HepG2 (cell line): ENCODE results near the gene AKTIP. TPM values are rescaled to one million over a fixed set of nuclear protein-coding genes. Genes with fewer than 3 reads are reported as not detected.

Source experiments
- ATAC-seq: fragments of 200-7000 bp; cut with Tn5 transposase; 3 replicates; pipeline ENCODE4 v1.9.1; 2020; ENCODE audit warnings: mild to moderate bottlenecking, moderate library complexity
- BruUV-seq: library from RNA; stranded (reverse); fragments of 400-500 nt; replicated peaks from 2 replicates; lab custom pipeline; 2021; lab: Mats Ljungman, UMichigan
- CTCF ChIA-PET: fragments of 300-600 bp; formaldehyde crosslinking; extraction: SDS; loops from one replicate; lab custom pipeline; 2021; ENCODE audit warnings: low total read pairs, inconsistent platforms, low intra/inter-chr PET ratio; lab: Yijun Ruan, JAX
- POLR2A ChIA-PET: fragments of 350-600 bp; sonication (Branson Sonifier 250); formaldehyde crosslinking; loops from one replicate; lab custom pipeline; 2020; ENCODE audit warnings: antibody characterized with exemption, inconsistent platforms; lab: Yijun Ruan, JAX
- DNase-seq: peaks from one replicate; pipeline ENCODE4 v3.0.0-alpha.2; 2015; ENCODE audit warnings: low spot score
- FAIRE-seq: peaks from 3 replicates; lab custom pipeline; 2011; peaks lifted over from hg19 to GRCh38; lab: Jason Lieb, UNC
- H2AFZ ChIP-seq: one replicate; pipeline ENCODE4 v1.6.1; 2011; ENCODE audit warnings: low read length, inconsistent platforms
- H3K27ac ChIP-seq: fragments of 300-600 bp; 3 replicates; pipeline ENCODE4 v1.8.0; 2011; ENCODE audit warnings: mixed run types, mild to moderate bottlenecking, mixed read lengths, low read length, inconsistent platforms; ENCODE audit not compliant: insufficient read depth; ENCODE audit errors: extremely low read length
- H3K27me3 ChIP-seq, 2 experiments: fragments of 200-600 bp in 1 of 2; 2 replicates in 1 of 2; 3 replicates in 1 of 2; pipeline versions ENCODE4 v1.6.0 to v1.8.0; 2011; ENCODE audit warnings: low read length in 2 of 2, mild to moderate bottlenecking in 2 of 2, moderate library complexity in 2 of 2, inconsistent platforms in 1 of 2; ENCODE audit not compliant: insufficient read depth in 2 of 2, control insufficient read depth in 1 of 2
- H3K36me3 ChIP-seq, 2 experiments: fragments of 200-600 bp in 1 of 2; replicated peaks in 1 of 2; 2 replicates in 1 of 2; 3 replicates in 1 of 2; pipeline versions ENCODE4 v1.5.1 to v1.8.0; 2011; ENCODE audit warnings: low read length in 2 of 2, inconsistent platforms in 1 of 2; ENCODE audit not compliant: insufficient read depth in 2 of 2, control insufficient read depth in 1 of 2
- H3K4me1 ChIP-seq: 2 replicates; pipeline ENCODE4 v1.5.1; 2012; ENCODE audit warnings: low read length, inconsistent platforms; ENCODE audit not compliant: insufficient read depth
- H3K4me2 ChIP-seq: 2 replicates; pipeline ENCODE4 v1.6.0; 2011; ENCODE audit warnings: low read depth, low read length, inconsistent platforms
- H3K4me3 ChIP-seq, 3 experiments: fragments of 200-600 bp in 1 of 3; sonication (generic), shearing (Covaris generic) in 1 of 3; replicated peaks in 1 of 3; 2 replicates each; pipeline ENCODE4 v1.5.1; 2011 to 2016; ENCODE audit warnings: low read length in 3 of 3, inconsistent platforms in 2 of 3, low read depth in 2 of 3, mild to moderate bottlenecking in 2 of 3, control low read depth in 1 of 3, mixed read lengths in 1 of 3; ENCODE audit not compliant: insufficient read depth in 1 of 3
- H3K79me2 ChIP-seq: one replicate; pipeline ENCODE4 v1.6.1; 2011; ENCODE audit warnings: low read length, inconsistent platforms; ENCODE audit not compliant: insufficient read depth
- H3K9ac ChIP-seq: 2 replicates; pipeline ENCODE4 v1.6.0; 2011; ENCODE audit warnings: mild to moderate bottlenecking, low read depth, low read length, inconsistent platforms; ENCODE audit not compliant: insufficient read depth
- H3K9me3 ChIP-seq: 2 replicates; pipeline ENCODE4 v1.5.1; 2012; ENCODE audit warnings: mild to moderate bottlenecking, low read length
- H4K20me1 ChIP-seq: 2 replicates; pipeline ENCODE4 v1.6.0; 2011; ENCODE audit warnings: inconsistent platforms, mild to moderate bottlenecking, low read length, moderate library complexity; ENCODE audit not compliant: insufficient read depth
- MTF1 ChIP-seq: sonication (generic); formaldehyde crosslinking; IDR thresholded peaks from 2 replicates; pipeline ENCODE4 v1.5.0; 2020; ENCODE audit warnings: missing genetic modification reagents
- POLR2AphosphoS5 ChIP-seq: IDR thresholded peaks from 2 replicates; pipeline ENCODE4 v1.6.1; 2012; ENCODE audit warnings: low read depth, low read length
- SOX6 ChIP-seq, 2 experiments: fragments of 450-650 bp in 1 of 2; sonication (generic) in 1 of 2; formaldehyde crosslinking in 1 of 2; IDR thresholded peaks; 2 replicates each; pipeline versions ENCODE4 v1.4.0 to v1.6.1; 2017 to 2020; ENCODE audit warnings: antibody characterized with exemption in 1 of 2, mild to moderate bottlenecking in 1 of 2, missing genetic modification reagents in 1 of 2
- YEATS4 ChIP-seq: sonication (generic); formaldehyde crosslinking; IDR thresholded peaks from 2 replicates; pipeline ENCODE4 v1.4.0; 2020; ENCODE audit warnings: missing genetic modification reagents, borderline replicate concordance
- ZNF766 ChIP-seq: sonication (generic); formaldehyde crosslinking; IDR thresholded peaks from 2 replicates; pipeline ENCODE4 v1.5.0; 2020; ENCODE audit warnings: missing genetic modification reagents, borderline replicate concordance
- WGBS: methylation state at CpG from one replicate; pipeline ENCODE4 v1.1.6; 2017; ENCODE audit warnings: low lambda C conversion rate; 5-methylcytosine and 5-hydroxymethylcytosine counted together
- in situ Hi-C: cut with HindIII; loops from 2 replicates; pipeline ENCODE4 v1.10.0; 2017; ENCODE audit warnings: low pct_unique_long_range_greater_than_20kb; ENCODE audit not compliant: extremely low pct_ligation_motif_present
- intact Hi-C: fragments of 100-400 bp; cut with micrococcal nuclease; formaldehyde crosslinking; loops from one replicate; pipeline ENCODE4 v1.10.0; 2022; ENCODE audit not compliant: unreplicated experiment
- polyA plus RNA-seq, 8 experiments: library from polyadenylated mRNA; depleted of rRNA in 3 of 8; stranded (reverse) in 7 of 8; unstranded in 1 of 8; fragments of >200 nt; fragmentation: Illumina TruSeq in 4 of 8; extraction: Trizol in 4 of 8; gene quantifications; 2 replicates each; pipeline versions ENCODE4 v1.2.1 to v1.2.3, GENCODE V29; 2011 to 2016; ENCODE audit warnings: low read depth in 4 of 8, missing spikeins in 1 of 8, mixed read lengths in 1 of 8; ENCODE audit not compliant: insufficient read depth in 1 of 8
- total RNA-seq, 5 experiments: library from RNA; depleted of rRNA; stranded (reverse); fragments of >200 nt; fragmentation: Illumina TruSeq; extraction: Trizol; gene quantifications; 2 replicates each; pipeline ENCODE4 v1.2.3, GENCODE V29; 2016; ENCODE audit warnings: low read depth in 1 of 5
- TF ChIP-seq, protein P1 (sequence below): IDR thresholded peaks from 2 replicates; pipeline ENCODE4 v1.6.1; 2016; ENCODE audit warnings: low read depth
- TF ChIP-seq, protein P2 (sequence below): IDR thresholded peaks from 2 replicates; pipeline ENCODE4 v1.6.1; 2016; ENCODE audit warnings: missing genetic modification reagents, missing compliant biosample characterization

AKTIP gene
- total and polyA plus RNA-seq, 2 of the 13 experiments (the other 11 are each of a cell fraction or from before 2014, with no cell fraction given): 28.8 to 49.0 TPM

DNA sequence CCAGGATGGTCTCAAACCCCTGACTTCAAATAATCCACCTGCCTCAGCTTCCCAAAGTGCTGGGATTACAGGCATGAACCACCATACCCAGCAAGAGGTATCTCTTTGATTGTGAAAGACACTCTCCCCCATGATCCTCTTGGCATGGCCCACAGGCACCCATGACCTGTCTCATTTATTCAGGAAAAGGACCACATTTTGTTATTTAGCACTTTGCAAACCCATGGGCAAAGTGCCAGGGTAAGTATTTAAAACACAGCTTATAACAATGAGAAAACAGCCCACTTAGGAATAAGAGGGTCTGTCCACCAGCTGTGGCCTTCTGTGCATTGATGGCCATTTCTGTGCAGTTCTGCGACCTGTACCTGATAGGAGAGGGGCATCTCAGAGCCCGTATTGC lies 12.8 kb upstream of the AKTIP start:
- 86% methylated on average over 2 of the region's 2 CpGs for whole genome bisulfite sequencing
- no peak for DNase-seq
- ChIA-PET POLR2A (no interaction called here), CTCF (no interaction called here)
- no peak for FAIRE-seq
- Histone ChIP-seq H4K20me1 (no peaks in the 10 kb centered on the region), H2AFZ (no peak overlapping the region), H3K4me1 (peaks cover 62% of the 10 kb centered on the region)
- in situ Hi-C loops: no loop called here
- no TSS peak for BruUV-seq
- ATAC-seq: no peak
- TF ChIP-seq POLR2AphosphoS5: no peak
- TF ChIP-seq, protein P1, sequence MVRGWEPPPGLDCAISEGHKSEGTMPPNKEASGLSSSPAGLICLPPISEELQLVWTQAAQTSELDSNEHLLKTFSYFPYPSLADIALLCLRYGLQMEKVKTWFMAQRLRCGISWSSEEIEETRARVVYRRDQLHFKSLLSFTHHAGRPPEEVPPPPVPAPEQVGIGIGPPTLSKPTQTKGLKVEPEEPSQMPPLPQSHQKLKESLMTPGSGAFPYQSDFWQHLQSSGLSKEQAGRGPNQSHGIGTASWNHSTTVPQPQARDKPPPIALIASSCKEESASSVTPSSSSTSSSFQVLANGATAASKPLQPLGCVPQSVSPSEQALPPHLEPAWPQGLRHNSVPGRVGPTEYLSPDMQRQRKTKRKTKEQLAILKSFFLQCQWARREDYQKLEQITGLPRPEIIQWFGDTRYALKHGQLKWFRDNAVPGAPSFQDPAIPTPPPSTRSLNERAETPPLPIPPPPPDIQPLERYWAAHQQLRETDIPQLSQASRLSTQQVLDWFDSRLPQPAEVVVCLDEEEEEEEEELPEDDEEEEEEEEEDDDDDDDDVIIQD: no peak
- TF ChIP-seq YEATS4 (CRISPR knock-in tag): no peak
- TF ChIP-seq MTF1: no peak
- TF ChIP-seq, all 625 proteins: peak for 0
- no peaks in the 10 kb centered on the region for H3K79me2 ChIP-seq
- H3K36me3 ChIP-seq: no peaks in the 10 kb centered on the region
- no peak overlapping the region for H3K27ac ChIP-seq
- H3K9ac ChIP-seq: no peak overlapping the region
- H3K9me3 ChIP-seq: peaks cover 13% of the 10 kb centered on the region
- intact Hi-C loops: loop anchor here (10.0 kb wide), 1 partner anchor 461 kb away; the partner anchor contains the start of genes CHD9 and CHD9NB
- H3K27me3 ChIP-seq: no peaks in the 10 kb centered on the region
- no peak overlapping the region for H3K4me3 ChIP-seq
- no peak overlapping the region for H3K4me2 ChIP-seq

DNA sequence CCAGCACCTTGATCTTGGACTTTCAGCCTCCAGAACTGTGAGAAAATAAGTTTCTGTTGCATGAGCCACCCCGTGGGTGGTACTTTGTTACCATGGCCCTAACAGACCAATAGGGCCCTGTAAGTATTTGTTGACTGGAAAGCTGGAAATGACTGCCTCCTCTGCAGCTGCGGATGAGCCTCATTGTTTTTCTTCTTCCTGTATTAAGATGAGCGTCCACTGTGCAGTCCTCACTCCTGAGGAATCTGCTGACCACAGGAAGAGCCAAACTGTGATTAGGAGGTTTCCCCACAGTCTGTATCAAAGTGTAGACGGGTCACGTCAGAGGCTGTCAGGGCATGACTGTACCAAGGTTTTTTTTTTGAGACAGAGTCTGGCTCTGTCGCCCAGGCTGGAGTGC lies 12.2 kb upstream of the AKTIP start:
- no peak overlapping the region; the same call in 1 of the 2 replicates for H3K4me2 ChIP-seq
- intact Hi-C loops: loop anchor here (10.0 kb wide), 1 partner anchor 460 kb away; the partner anchor contains the start of genes CHD9 and CHD9NB
- H3K9ac ChIP-seq: no peak overlapping the region
- ChIA-PET CTCF (no interaction called here), POLR2A (no interaction called here)
- TF ChIP-seq ZNF766 (CRISPR knock-in tag) (0 out of 2 replicates have a peak, but pooled peaks have one; percentile 34), SOX6 (IDR thresholded peaks at IDR 0.05) (no peak), SOX6 (CRISPR knock-in tag; IDR thresholded peaks at IDR 0.05) (0 out of 2 replicates have a peak, but pooled peaks have one; percentile 7), YEATS4 (CRISPR knock-in tag) (peak; percentile 34; the same call in 1 of the 2 replicates)
- TF ChIP-seq, protein P2, sequence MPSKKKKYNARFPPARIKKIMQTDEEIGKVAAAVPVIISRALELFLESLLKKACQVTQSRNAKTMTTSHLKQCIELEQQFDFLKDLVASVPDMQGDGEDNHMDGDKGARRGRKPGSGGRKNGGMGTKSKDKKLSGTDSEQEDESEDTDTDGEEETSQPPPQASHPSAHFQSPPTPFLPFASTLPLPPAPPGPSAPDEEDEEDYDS (CRISPR knock-in tag): no peak
- peaks cover 62% of the 10 kb centered on the region for H3K4me1 ChIP-seq
- DNase-seq (no peak), ATAC-seq (no peak), FAIRE-seq (no peak)
- no peaks in the 10 kb centered on the region for H4K20me1 ChIP-seq
- H3K9me3 ChIP-seq: peaks cover 13% of the 10 kb centered on the region
- H3K27ac ChIP-seq: no peak overlapping the region
- 31% methylated on average over 6 of the region's 6 CpGs for WGBS
- H3K36me3 ChIP-seq: no peaks in the 10 kb centered on the region
- H3K79me2 ChIP-seq: no peaks in the 10 kb centered on the region
- H3K27me3 ChIP-seq: no peaks in the 10 kb centered on the region
- no peak overlapping the region for H3K4me3 ChIP-seq
- BruUV-seq: no TSS peak
- in situ Hi-C loops: no loop called here
- H2AFZ ChIP-seq: no peak overlapping the region
